Non-pigmented ciliary epithelial cell (primary cell): Measurements from ENCODE around the gene PRSS48.
"Not testable (repeated sequence)": the region's sequence is repeated elsewhere in the genome, so short reads cannot be mapped to it uniquely, and the experiment has no call there.

Source experiments
- DNase-seq: peaks from one replicate; pipeline ENCODE4 v3.0.0-alpha.2; 2010; ENCODE audit warnings: low read depth

The PRSS48 gene

GRCh38 chr4:151276787-151277562 is at the start of gene PRSS48:
Gene PRSS48, plus strand, starts transcription at chr4:151277161. Its CDS starts 12 bp downstream, at chr4:151277173.
- no peak for DNase-seq

- no peak for DNase-seq
Measured at GRCh38 chr4:151227172-151227571, 49.8 kb upstream of the PRSS48 start.

- DNase-seq = peak; percentile 83
Measured at GRCh38 chr4:151227731-151228130, 49.2 kb upstream of the PRSS48 start.

GRCh38 chr4:151228189-151229119 is 48.5 kb upstream of the PRSS48 start:
- DNase-seq = no peak

GRCh38 chr4:151231915-151232595 is 44.9 kb upstream of the PRSS48 start:
- no peak for DNase-seq

- DNase-seq = no peak
Measured at GRCh38 chr4:151233600-151233999, 43.4 kb upstream of the PRSS48 start.

- not testable (repeated sequence) for DNase-seq
Measured at GRCh38 chr4:151235373-151235772, 41.6 kb upstream of the PRSS48 start.

- no peak for DNase-seq
Measured at GRCh38 chr4:151236036-151236435, 40.9 kb upstream of the PRSS48 start.

GRCh38 chr4:151238477-151238876 is 38.5 kb upstream of the PRSS48 start:
- DNase-seq = no peak

GRCh38 chr4:151239608-151240007 is 37.4 kb upstream of the PRSS48 start:
- DNase-seq = no peak

- DNase-seq = no peak
Measured at GRCh38 chr4:151242305-151242704, 34.7 kb upstream of the PRSS48 start.

- DNase-seq = no peak
Measured at GRCh38 chr4:151246742-151247141, 30.2 kb upstream of the PRSS48 start.

GRCh38 chr4:151247395-151247794 is 29.6 kb upstream of the PRSS48 start:
- DNase-seq = no peak

GRCh38 chr4:151248519-151248918 is 28.4 kb upstream of the PRSS48 start:
- no peak for DNase-seq

- DNase-seq = no peak
Measured at GRCh38 chr4:151250706-151251105, 26.3 kb upstream of the PRSS48 start.

GRCh38 chr4:151251603-151252304 is 25.2 kb upstream of the PRSS48 start:
- DNase-seq = no peak

- not testable (repeated sequence) for DNase-seq
Measured at GRCh38 chr4:151255226-151255625, 21.7 kb upstream of the PRSS48 start.

- DNase-seq = not testable (repeated sequence)
Measured at GRCh38 chr4:151255680-151256079, 21.3 kb upstream of the PRSS48 start.

GRCh38 chr4:151256134-151256533 is 20.8 kb upstream of the PRSS48 start:
- no peak for DNase-seq

- DNase-seq = no peak
Measured at GRCh38 chr4:151257704-151258103, 19.3 kb upstream of the PRSS48 start.

- no peak for DNase-seq
Measured at GRCh38 chr4:151259752-151260151, 17.2 kb upstream of the PRSS48 start.

- DNase-seq = no peak
Measured at GRCh38 chr4:151260526-151260925, 16.4 kb upstream of the PRSS48 start.
